GM23338 (cell line): ENCODE results near the gene ASMT. TPM values are rescaled to one million over a fixed set of nuclear protein-coding genes. Genes with fewer than 3 reads are reported as not detected.

ENCODE experiments used
- ATAC-seq: fragments of 200-7000 bp; cut with Tn5 transposase; 3 replicates; pipeline ENCODE4 v1.9.1; 2020
- DNase-seq: peaks from one replicate; pipeline ENCODE4 v3.0.0-alpha.2; 2015; ENCODE audit warnings: low spot score
- H2AFZ ChIP-seq: fragments of 200-600 bp; sonication (generic); 2 replicates; pipeline ENCODE4 v1.8.0; 2016; ENCODE audit warnings: antibody characterized with exemption, mild to moderate bottlenecking, moderate library complexity
- H3F3A ChIP-seq: fragments of 200-600 bp; sonication (generic); replicated peaks from 2 replicates; pipeline ENCODE4 v1.8.0; 2017; ENCODE audit warnings: antibody characterized with exemption, mixed run types, low read depth
- H3K27ac ChIP-seq: fragments of 200-600 bp; sonication (generic); 2 replicates; pipeline ENCODE4 v1.6.1; 2016; ENCODE audit warnings: low read depth
- H3K27me3 ChIP-seq: fragments of 200-600 bp; sonication (generic); 2 replicates; pipeline ENCODE4 v1.8.0; 2016; ENCODE audit warnings: mild to moderate bottlenecking, mixed run types, moderate library complexity; ENCODE audit not compliant: insufficient read depth
- H3K36me3 ChIP-seq: fragments of 200-600 bp; sonication (generic); 2 replicates; pipeline ENCODE4 v1.8.0; 2016; ENCODE audit warnings: mild to moderate bottlenecking; ENCODE audit not compliant: insufficient read depth
- H3K4me1 ChIP-seq: fragments of 200-600 bp; sonication (generic); 2 replicates; pipeline ENCODE4 v1.8.0; 2016; ENCODE audit warnings: mild to moderate bottlenecking, moderate library complexity; ENCODE audit not compliant: insufficient read depth
- H3K4me2 ChIP-seq: fragments of 200-600 bp; sonication (generic); 2 replicates; pipeline ENCODE4 v1.7.1; 2017; ENCODE audit warnings: mixed run types
- H3K4me3 ChIP-seq: fragments of 200-600 bp; sonication (generic); 2 replicates; pipeline ENCODE4 v1.6.1; 2016; ENCODE audit warnings: mixed run types
- H3K79me2 ChIP-seq: fragments of 200-600 bp; sonication (generic); replicated peaks from 2 replicates; pipeline ENCODE4 v1.8.0; 2017; ENCODE audit warnings: mild to moderate bottlenecking; ENCODE audit not compliant: insufficient read depth
- H3K9me2 ChIP-seq: fragments of 200-600 bp; sonication (generic); 2 replicates; pipeline ENCODE4 v1.8.0; 2017; ENCODE audit not compliant: insufficient read depth
- H4K20me1 ChIP-seq: fragments of 200-600 bp; sonication (generic); replicated peaks from 2 replicates; pipeline ENCODE4 v1.8.0; 2017; ENCODE audit warnings: mild to moderate bottlenecking; ENCODE audit not compliant: insufficient read depth
- H3K27ac Mint-ChIP-seq: 2 replicates; pipeline ENCODE4 v1.8.0; 2020; ENCODE audit warnings: inconsistent platforms, mild to moderate bottlenecking, moderate library complexity, mixed read lengths
- H3K27me3 Mint-ChIP-seq: 3 replicates; pipeline ENCODE4 v1.8.0; 2022; ENCODE audit warnings: low read depth, mild to moderate bottlenecking, moderate library complexity, mixed read lengths, inconsistent platforms; ENCODE audit not compliant: insufficient read depth, poor library complexity
- H3K36me3 Mint-ChIP-seq: 3 replicates; pipeline ENCODE4 v1.8.0; 2021; ENCODE audit warnings: low read depth, mild to moderate bottlenecking, inconsistent platforms, moderate library complexity, mixed read lengths
- H3K4me1 Mint-ChIP-seq: 3 replicates; pipeline ENCODE4 v1.8.0; 2020; ENCODE audit warnings: mild to moderate bottlenecking, inconsistent platforms, mixed read lengths
- H3K4me3 Mint-ChIP-seq: 3 replicates; pipeline ENCODE4 v1.8.0; 2021; ENCODE audit warnings: moderate library complexity, mild to moderate bottlenecking, inconsistent platforms, mixed read lengths
- H3K9me3 Mint-ChIP-seq: 3 replicates; pipeline ENCODE4 v1.8.0; 2020; ENCODE audit warnings: moderate library complexity, mild to moderate bottlenecking, inconsistent platforms, mixed read lengths
- CREB1 ChIP-seq: fragments of 250-450 bp; sonication (Bioruptor Pico); IDR thresholded peaks from 2 replicates; pipeline ENCODE4 v1.5.0; 2020; ENCODE audit warnings: low read depth, mild to moderate bottlenecking, moderate library complexity
- EZH2 ChIP-seq: fragments of 200-600 bp; sonication (generic); IDR thresholded peaks from one replicate; pipeline ENCODE4 v1.8.0; 2017; ENCODE audit warnings: antibody characterized with exemption, mild to moderate bottlenecking, low read depth; ENCODE audit not compliant: unreplicated experiment
- EZH2phosphoT487 ChIP-seq: fragments of 200-600 bp; sonication (generic); IDR thresholded peaks from one replicate; pipeline ENCODE4 v1.8.1; 2018; ENCODE audit warnings: antibody characterized with exemption; ENCODE audit not compliant: unreplicated experiment
- JUNB ChIP-seq: IDR thresholded peaks from one replicate; pipeline ENCODE4 v1.6.1; 2016; ENCODE audit warnings: antibody characterized with exemption; ENCODE audit not compliant: unreplicated experiment
- NANOG ChIP-seq: IDR thresholded peaks from 2 replicates; pipeline ENCODE4 v1.6.1; 2016; ENCODE audit warnings: antibody characterized with exemption, borderline replicate concordance
- POLR2AphosphoS5 ChIP-seq: IDR thresholded peaks from 2 replicates; pipeline ENCODE4 v1.6.1; 2016; ENCODE audit warnings: antibody characterized with exemption, low read depth
- STAT1 ChIP-seq: IDR thresholded peaks from one replicate; pipeline ENCODE4 v1.6.1; 2016; ENCODE audit warnings: antibody characterized with exemption; ENCODE audit not compliant: unreplicated experiment
- ZNF114 ChIP-seq: fragments of 250-450 bp; sonication (Bioruptor Pico); IDR thresholded peaks from 2 replicates; pipeline ENCODE4 v1.5.0; 2020; ENCODE audit warnings: mild to moderate bottlenecking, moderate library complexity
- ZNF331 ChIP-seq: fragments of 250-450 bp; sonication (Bioruptor Pico); IDR thresholded peaks from 2 replicates; pipeline ENCODE4 v1.5.0; 2020; ENCODE audit warnings: low read depth, mild to moderate bottlenecking, moderate library complexity
- polyA plus RNA-seq: library from polyadenylated mRNA; unstranded; fragments of >200 nt; fragmentation: Nextera tagmentation; extraction: Ambion mirVana; gene quantifications from 2 replicates; pipeline ENCODE4 v1.2.1, GENCODE V29; 2016
- total RNA-seq: library from RNA; depleted of rRNA; stranded (reverse); fragments of >200 nt; shearing (Covaris generic); gene quantifications from 2 replicates; pipeline ENCODE4 v1.2.3, GENCODE V29; 2014
- TF ChIP-seq, protein P1 (sequence below): fragments of 250-450 bp; sonication (Bioruptor Pico); IDR thresholded peaks from 2 replicates; pipeline ENCODE4 v1.5.0; 2020; ENCODE audit warnings: mild to moderate bottlenecking, moderate library complexity
- TF ChIP-seq, protein P2 (sequence below): IDR thresholded peaks from one replicate; pipeline ENCODE4 v1.6.1; 2018; ENCODE audit warnings: antibody characterized with exemption; ENCODE audit not compliant: unreplicated experiment
- TF ChIP-seq, protein P3 (sequence below): IDR thresholded peaks from 2 replicates; pipeline ENCODE4 v1.6.1; 2016; ENCODE audit warnings: antibody characterized with exemption
- TF ChIP-seq, protein P4 (sequence below), 2 experiments: fragments of 200-600 bp in 1 of 2; sonication (generic) in 1 of 2; conservative IDR thresholded peaks; 2 replicates each; pipeline versions ENCODE4 v1.5.1 to v1.6.1; 2016 to 2017; ENCODE audit warnings: antibody characterized with exemption in 2 of 2, low read depth in 2 of 2, mild to moderate bottlenecking in 2 of 2, moderate library complexity in 1 of 2

ASMT gene
- total and polyA plus RNA-seq, 2 experiments from 2014 or later = 0.53 to 2.4 TPM

DNA sequence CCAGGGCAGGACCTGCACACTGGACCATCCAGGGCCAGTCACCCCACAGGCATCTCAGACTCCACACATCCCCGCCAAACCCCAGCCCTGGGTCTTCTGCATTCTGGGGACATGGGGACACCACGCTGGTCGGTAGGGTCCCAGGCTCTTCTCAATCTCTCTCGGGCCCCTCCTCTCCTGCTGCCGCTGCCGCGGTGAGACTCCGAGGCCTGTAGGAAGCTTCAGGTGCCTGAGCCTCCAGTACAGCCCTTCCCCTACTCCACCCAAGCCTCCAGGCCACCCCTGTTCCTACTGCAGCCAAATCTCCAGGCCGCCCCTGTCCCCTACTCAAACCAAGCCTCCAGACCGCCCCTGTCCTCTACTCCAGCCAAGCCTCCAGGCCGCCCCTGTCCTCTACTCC lies 5.5 kb upstream of the ASMT start:
- no peak overlapping the region for H3K27ac Mint-ChIP-seq
- no peaks in the 10 kb centered on the region for H4K20me1 ChIP-seq
- H3K27ac ChIP-seq = no peak overlapping the region
- no peak overlapping the region for H2AFZ ChIP-seq
- H3K27me3 ChIP-seq = no peaks in the 10 kb centered on the region
- H3K4me3 ChIP-seq = no peak overlapping the region
- H3K4me1 ChIP-seq = no peaks in the 10 kb centered on the region
- H3K36me3 ChIP-seq = no peaks in the 10 kb centered on the region
- no peak overlapping the region for H3K4me3 Mint-ChIP-seq
- H3K79me2 ChIP-seq = no peaks in the 10 kb centered on the region
- peaks cover 39% of the 10 kb centered on the region for H3K9me3 Mint-ChIP-seq
- no peak overlapping the region for H3K4me2 ChIP-seq
- no peak for TF ChIP-seq ZNF114 (CRISPR knock-in tag)
- no peak for TF ChIP-seq EZH2
- TF ChIP-seq CREB1 = no peak
- TF ChIP-seq, protein P1, sequence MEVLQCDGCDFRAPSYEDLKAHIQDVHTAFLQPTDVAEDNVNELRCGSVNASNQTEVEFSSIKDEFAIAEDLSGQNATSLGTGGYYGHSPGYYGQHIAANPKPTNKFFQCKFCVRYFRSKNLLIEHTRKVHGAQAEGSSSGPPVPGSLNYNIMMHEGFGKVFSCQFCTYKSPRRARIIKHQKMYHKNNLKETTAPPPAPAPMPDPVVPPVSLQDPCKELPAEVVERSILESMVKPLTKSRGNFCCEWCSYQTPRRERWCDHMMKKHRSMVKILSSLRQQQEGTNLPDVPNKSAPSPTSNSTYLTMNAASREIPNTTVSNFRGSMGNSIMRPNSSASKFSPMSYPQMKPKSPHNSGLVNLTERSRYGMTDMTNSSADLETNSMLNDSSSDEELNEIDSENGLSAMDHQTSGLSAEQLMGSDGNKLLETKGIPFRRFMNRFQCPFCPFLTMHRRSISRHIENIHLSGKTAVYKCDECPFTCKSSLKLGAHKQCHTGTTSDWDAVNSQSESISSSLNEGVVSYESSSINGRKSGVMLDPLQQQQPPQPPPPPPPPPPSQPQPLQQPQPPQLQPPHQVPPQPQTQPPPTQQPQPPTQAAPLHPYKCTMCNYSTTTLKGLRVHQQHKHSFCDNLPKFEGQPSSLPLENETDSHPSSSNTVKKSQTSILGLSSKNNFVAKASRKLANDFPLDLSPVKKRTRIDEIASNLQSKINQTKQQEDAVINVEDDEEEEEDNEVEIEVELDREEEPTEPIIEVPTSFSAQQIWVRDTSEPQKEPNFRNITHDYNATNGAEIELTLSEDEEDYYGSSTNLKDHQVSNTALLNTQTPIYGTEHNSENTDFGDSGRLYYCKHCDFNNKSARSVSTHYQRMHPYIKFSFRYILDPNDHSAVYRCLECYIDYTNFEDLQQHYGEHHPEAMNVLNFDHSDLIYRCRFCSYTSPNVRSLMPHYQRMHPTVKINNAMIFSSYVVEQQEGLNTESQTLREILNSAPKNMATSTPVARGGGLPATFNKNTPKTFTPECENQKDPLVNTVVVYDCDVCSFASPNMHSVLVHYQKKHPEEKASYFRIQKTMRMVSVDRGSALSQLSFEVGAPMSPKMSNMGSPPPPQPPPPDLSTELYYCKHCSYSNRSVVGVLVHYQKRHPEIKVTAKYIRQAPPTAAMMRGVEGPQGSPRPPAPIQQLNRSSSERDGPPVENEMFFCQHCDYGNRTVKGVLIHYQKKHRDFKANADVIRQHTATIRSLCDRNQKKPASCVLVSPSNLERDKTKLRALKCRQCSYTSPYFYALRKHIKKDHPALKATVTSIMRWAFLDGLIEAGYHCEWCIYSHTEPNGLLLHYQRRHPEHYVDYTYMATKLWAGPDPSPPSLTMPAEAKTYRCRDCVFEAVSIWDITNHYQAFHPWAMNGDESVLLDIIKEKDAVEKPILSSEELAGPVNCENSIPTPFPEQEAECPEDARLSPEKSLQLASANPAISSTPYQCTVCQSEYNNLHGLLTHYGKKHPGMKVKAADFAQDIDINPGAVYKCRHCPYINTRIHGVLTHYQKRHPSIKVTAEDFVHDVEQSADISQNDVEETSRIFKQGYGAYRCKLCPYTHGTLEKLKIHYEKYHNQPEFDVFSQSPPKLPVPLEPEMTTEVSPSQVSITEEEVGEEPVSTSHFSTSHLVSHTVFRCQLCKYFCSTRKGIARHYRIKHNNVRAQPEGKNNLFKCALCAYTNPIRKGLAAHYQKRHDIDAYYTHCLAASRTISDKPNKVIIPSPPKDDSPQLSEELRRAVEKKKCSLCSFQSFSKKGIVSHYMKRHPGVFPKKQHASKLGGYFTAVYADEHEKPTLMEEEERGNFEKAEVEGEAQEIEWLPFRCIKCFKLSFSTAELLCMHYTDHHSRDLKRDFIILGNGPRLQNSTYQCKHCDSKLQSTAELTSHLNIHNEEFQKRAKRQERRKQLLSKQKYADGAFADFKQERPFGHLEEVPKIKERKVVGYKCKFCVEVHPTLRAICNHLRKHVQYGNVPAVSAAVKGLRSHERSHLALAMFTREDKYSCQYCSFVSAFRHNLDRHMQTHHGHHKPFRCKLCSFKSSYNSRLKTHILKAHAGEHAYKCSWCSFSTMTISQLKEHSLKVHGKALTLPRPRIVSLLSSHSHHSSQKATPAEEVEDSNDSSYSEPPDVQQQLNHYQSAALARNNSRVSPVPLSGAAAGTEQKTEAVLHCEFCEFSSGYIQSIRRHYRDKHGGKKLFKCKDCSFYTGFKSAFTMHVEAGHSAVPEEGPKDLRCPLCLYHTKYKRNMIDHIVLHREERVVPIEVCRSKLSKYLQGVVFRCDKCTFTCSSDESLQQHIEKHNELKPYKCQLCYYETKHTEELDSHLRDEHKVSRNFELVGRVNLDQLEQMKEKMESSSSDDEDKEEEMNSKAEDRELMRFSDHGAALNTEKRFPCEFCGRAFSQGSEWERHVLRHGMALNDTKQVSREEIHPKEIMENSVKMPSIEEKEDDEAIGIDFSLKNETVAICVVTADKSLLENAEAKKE (CRISPR knock-in tag) = no peak
- TF ChIP-seq ZNF331 (CRISPR knock-in tag) = no peak
- no peak for TF ChIP-seq JUNB
- TF ChIP-seq, protein P2, sequence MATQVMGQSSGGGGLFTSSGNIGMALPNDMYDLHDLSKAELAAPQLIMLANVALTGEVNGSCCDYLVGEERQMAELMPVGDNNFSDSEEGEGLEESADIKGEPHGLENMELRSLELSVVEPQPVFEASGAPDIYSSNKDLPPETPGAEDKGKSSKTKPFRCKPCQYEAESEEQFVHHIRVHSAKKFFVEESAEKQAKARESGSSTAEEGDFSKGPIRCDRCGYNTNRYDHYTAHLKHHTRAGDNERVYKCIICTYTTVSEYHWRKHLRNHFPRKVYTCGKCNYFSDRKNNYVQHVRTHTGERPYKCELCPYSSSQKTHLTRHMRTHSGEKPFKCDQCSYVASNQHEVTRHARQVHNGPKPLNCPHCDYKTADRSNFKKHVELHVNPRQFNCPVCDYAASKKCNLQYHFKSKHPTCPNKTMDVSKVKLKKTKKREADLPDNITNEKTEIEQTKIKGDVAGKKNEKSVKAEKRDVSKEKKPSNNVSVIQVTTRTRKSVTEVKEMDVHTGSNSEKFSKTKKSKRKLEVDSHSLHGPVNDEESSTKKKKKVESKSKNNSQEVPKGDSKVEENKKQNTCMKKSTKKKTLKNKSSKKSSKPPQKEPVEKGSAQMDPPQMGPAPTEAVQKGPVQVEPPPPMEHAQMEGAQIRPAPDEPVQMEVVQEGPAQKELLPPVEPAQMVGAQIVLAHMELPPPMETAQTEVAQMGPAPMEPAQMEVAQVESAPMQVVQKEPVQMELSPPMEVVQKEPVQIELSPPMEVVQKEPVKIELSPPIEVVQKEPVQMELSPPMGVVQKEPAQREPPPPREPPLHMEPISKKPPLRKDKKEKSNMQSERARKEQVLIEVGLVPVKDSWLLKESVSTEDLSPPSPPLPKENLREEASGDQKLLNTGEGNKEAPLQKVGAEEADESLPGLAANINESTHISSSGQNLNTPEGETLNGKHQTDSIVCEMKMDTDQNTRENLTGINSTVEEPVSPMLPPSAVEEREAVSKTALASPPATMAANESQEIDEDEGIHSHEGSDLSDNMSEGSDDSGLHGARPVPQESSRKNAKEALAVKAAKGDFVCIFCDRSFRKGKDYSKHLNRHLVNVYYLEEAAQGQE = no peak
- TF ChIP-seq, protein P3, sequence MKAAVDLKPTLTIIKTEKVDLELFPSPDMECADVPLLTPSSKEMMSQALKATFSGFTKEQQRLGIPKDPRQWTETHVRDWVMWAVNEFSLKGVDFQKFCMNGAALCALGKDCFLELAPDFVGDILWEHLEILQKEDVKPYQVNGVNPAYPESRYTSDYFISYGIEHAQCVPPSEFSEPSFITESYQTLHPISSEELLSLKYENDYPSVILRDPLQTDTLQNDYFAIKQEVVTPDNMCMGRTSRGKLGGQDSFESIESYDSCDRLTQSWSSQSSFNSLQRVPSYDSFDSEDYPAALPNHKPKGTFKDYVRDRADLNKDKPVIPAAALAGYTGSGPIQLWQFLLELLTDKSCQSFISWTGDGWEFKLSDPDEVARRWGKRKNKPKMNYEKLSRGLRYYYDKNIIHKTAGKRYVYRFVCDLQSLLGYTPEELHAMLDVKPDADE = no peak
- TF ChIP-seq, protein P4, sequence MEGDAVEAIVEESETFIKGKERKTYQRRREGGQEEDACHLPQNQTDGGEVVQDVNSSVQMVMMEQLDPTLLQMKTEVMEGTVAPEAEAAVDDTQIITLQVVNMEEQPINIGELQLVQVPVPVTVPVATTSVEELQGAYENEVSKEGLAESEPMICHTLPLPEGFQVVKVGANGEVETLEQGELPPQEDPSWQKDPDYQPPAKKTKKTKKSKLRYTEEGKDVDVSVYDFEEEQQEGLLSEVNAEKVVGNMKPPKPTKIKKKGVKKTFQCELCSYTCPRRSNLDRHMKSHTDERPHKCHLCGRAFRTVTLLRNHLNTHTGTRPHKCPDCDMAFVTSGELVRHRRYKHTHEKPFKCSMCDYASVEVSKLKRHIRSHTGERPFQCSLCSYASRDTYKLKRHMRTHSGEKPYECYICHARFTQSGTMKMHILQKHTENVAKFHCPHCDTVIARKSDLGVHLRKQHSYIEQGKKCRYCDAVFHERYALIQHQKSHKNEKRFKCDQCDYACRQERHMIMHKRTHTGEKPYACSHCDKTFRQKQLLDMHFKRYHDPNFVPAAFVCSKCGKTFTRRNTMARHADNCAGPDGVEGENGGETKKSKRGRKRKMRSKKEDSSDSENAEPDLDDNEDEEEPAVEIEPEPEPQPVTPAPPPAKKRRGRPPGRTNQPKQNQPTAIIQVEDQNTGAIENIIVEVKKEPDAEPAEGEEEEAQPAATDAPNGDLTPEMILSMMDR (conservative IDR thresholded peaks at IDR 0.05; ENCODE audit: low read depth in 2 of 2) = no peak
- no peak for TF ChIP-seq STAT1
- TF ChIP-seq EZH2phosphoT487 = no peak
- TF ChIP-seq NANOG = no peak
- TF ChIP-seq POLR2AphosphoS5 = no peak
- DNase-seq (no peak), ATAC-seq (no peak)
- no peaks in the 10 kb centered on the region for H3K4me1 Mint-ChIP-seq
- H3F3A ChIP-seq = no peaks in the 10 kb centered on the region
- peaks cover 10% of the 10 kb centered on the region; the same call in 2 of the 3 replicates for H3K36me3 Mint-ChIP-seq
- no peaks in the 10 kb centered on the region for H3K9me2 ChIP-seq
- H3K27me3 Mint-ChIP-seq = peaks cover 3% of the 10 kb centered on the region
